GM12878 (cell line): ENCODE measurements around the gene MTA3. TPM values are rescaled to one million over a fixed set of nuclear protein-coding genes. Genes with fewer than 3 reads are reported as not detected.

Experiments
- ATAC-seq: fragments of 200-7000 bp; cut with Tn5 transposase; 3 replicates; pipeline ENCODE4 v1.9.1; 2020; ENCODE audit warnings: mild to moderate bottlenecking, moderate library complexity
- BruUV-seq: library from RNA; stranded (reverse); fragments of 400-500 nt; replicated peaks from 2 replicates; lab custom pipeline; 2021; lab: Mats Ljungman, UMichigan
- CTCF ChIA-PET: fragments of 300-600 bp; sonication (Branson Sonifier 250); formaldehyde crosslinking; extraction: SDS; loops from one replicate; lab custom pipeline; 2021; ENCODE audit warnings: inconsistent platforms; lab: Yijun Ruan, JAX
- POLR2A ChIA-PET: fragments of 350-600 bp; formaldehyde crosslinking; extraction: SDS; loops from one replicate; lab custom pipeline; 2021; ENCODE audit warnings: inconsistent platforms; lab: Charles Lee
- RAD21 ChIA-PET: fragments of 300-600 bp; sonication (Branson Sonifier 250); formaldehyde crosslinking; loops from one replicate; lab custom pipeline; 2023; ENCODE audit warnings: antibody characterized with exemption; ENCODE audit not compliant: unreplicated experiment; lab: Charles Lee
- SMC1A ChIA-PET: fragments of 300-600 bp; sonication (Branson Sonifier 250); formaldehyde crosslinking; loops from one replicate; lab custom pipeline; 2023; ENCODE audit not compliant: unreplicated experiment, uncharacterized antibody; lab: Charles Lee
- DNase-seq: peaks from one replicate; pipeline ENCODE4 v3.0.0-alpha.2; 2011; ENCODE audit warnings: low read depth, low spot score
- FAIRE-seq: peaks from 3 replicates; lab custom pipeline; 2011; peaks lifted over from hg19 to GRCh38; lab: Jason Lieb, UNC
- H2AFZ ChIP-seq: 2 replicates; pipeline ENCODE4 v1.6.0; 2011; ENCODE audit warnings: low read depth, low read length, control low read depth; ENCODE audit not compliant: control insufficient read depth
- H3K27ac ChIP-seq: 2 replicates; pipeline ENCODE4 v1.5.1; 2011; ENCODE audit warnings: control low read depth; ENCODE audit not compliant: control insufficient read depth, insufficient read depth
- H3K27me3 ChIP-seq, 2 experiments: replicated peaks in 1 of 2; 2 replicates each; pipeline versions ENCODE4 v1.6.0 to v1.6.1; 2011; ENCODE audit warnings: low read length in 1 of 2; ENCODE audit not compliant: control insufficient read depth in 2 of 2, insufficient read depth in 2 of 2
- H3K36me3 ChIP-seq, 2 experiments: 2 replicates each; pipeline ENCODE4 v1.5.1; 2011; ENCODE audit warnings: low read length in 1 of 2; ENCODE audit not compliant: control insufficient read depth in 2 of 2, insufficient read depth in 2 of 2
- H3K4me1 ChIP-seq: 2 replicates; pipeline ENCODE4 v1.6.1; 2011; ENCODE audit warnings: mild to moderate bottlenecking, low read length, moderate library complexity, mixed read lengths; ENCODE audit not compliant: control insufficient read depth, insufficient read depth
- H3K4me2 ChIP-seq: 2 replicates; pipeline ENCODE4 v1.6.0; 2011; ENCODE audit warnings: control low read depth; ENCODE audit not compliant: control insufficient read depth, insufficient read depth
- H3K4me3 ChIP-seq: fragments of 200-600 bp; sonication (generic); 2 replicates; pipeline ENCODE4 v1.5.1; 2016
- H3K79me2 ChIP-seq: 2 replicates; pipeline ENCODE4 v1.6.0; 2011; ENCODE audit warnings: low read length; ENCODE audit not compliant: control insufficient read depth, insufficient read depth
- H3K9ac ChIP-seq: 2 replicates; pipeline ENCODE4 v1.8.0; 2011; ENCODE audit warnings: low read length, control low read depth, mixed read lengths; ENCODE audit not compliant: control insufficient read depth, insufficient read depth
- H3K9me3 ChIP-seq: replicated peaks from 3 replicates; pipeline ENCODE4 v1.5.1; 2011; ENCODE audit warnings: mild to moderate bottlenecking, low read length; ENCODE audit not compliant: control insufficient read depth, insufficient read depth
- H4K20me1 ChIP-seq: 2 replicates; pipeline ENCODE4 v1.6.0; 2011; ENCODE audit not compliant: control insufficient read depth, insufficient read depth
- BCLAF1 ChIP-seq: fragments of 450-650 bp; IDR thresholded peaks from 2 replicates; pipeline ENCODE4 v1.6.1; 2017; ENCODE audit warnings: antibody characterized with exemption, mild to moderate bottlenecking, moderate library complexity
- CHD2 ChIP-seq: IDR thresholded peaks from 2 replicates; pipeline ENCODE4 v1.6.1; 2011; ENCODE audit warnings: low read depth, low read length, improper control_type of control experiment, borderline replicate concordance
- CTCF ChIP-seq, 3 experiments: IDR thresholded peaks in 2 of 3; conservative IDR thresholded peaks in 1 of 3; 2 replicates each; pipeline ENCODE4 v1.5.1; 2011; ENCODE audit warnings: low read depth in 3 of 3, low read length in 3 of 3, mild to moderate bottlenecking in 3 of 3, control low read depth in 2 of 3, moderate library complexity in 2 of 3, inconsistent platforms in 1 of 3, mixed read lengths in 1 of 3; ENCODE audit not compliant: control insufficient read depth in 2 of 3, insufficient read depth in 1 of 3; ENCODE audit errors: extremely low read depth in 1 of 3
- DPF2 ChIP-seq: fragments of 450-650 bp; IDR thresholded peaks from 2 replicates; pipeline ENCODE4 v1.6.1; 2017; ENCODE audit warnings: mild to moderate bottlenecking
- RB1 ChIP-seq: fragments of 450-650 bp; formaldehyde crosslinking; IDR thresholded peaks from 2 replicates; pipeline ENCODE4 v1.6.1; 2017; ENCODE audit warnings: mild to moderate bottlenecking, borderline replicate concordance
- SRF ChIP-seq, 2 experiments: IDR thresholded peaks; 2 replicates each; pipeline ENCODE4 v1.6.1; 2011; ENCODE audit warnings: low read depth in 2 of 2, low read length in 2 of 2, mild to moderate bottlenecking in 1 of 2, moderate library complexity in 1 of 2
- TCF12 ChIP-seq: IDR thresholded peaks from 2 replicates; pipeline ENCODE4 v1.6.1; 2011; ENCODE audit warnings: low read depth, mild to moderate bottlenecking, low read length
- WGBS: methylation state at CpG from one replicate; pipeline ENCODE4 v1.1.6; 2016; ENCODE audit warnings: low lambda C conversion rate; ENCODE audit not compliant: insufficient replicate concordance, insufficient coverage; ENCODE audit errors: missing lambda C conversion rate; 5-methylcytosine and 5-hydroxymethylcytosine counted together
- in situ Hi-C: fragments of 300-500 bp; cut with MboI; formaldehyde crosslinking; loops from 9 replicates; pipeline ENCODE4 v1.14.3; 2018; ENCODE audit warnings: mixed read lengths
- intact Hi-C: fragments of 100-400 bp; cut with micrococcal nuclease; formaldehyde crosslinking; loops from one replicate; pipeline ENCODE4 v1.14.2; 2022; ENCODE audit not compliant: unreplicated experiment
- polyA plus RNA-seq, 11 experiments: library from polyadenylated mRNA; depleted of rRNA in 4 of 11; unstranded in 6 of 11; stranded (reverse) in 5 of 11; fragments of >200 nt; fragmentation: Nextera tagmentation in 4 of 11; fragmentation: Illumina TruSeq in 1 of 11; extraction: Ambion mirVana in 4 of 11; extraction: Trizol in 1 of 11; gene quantifications; 1 replicate in 1 of 11; 2 replicates in 10 of 11; pipeline versions ENCODE4 v1.2.1 to v1.2.3, GENCODE V29; 2011 to 2016; ENCODE audit warnings: inconsistent platforms in 2 of 11, missing spikeins in 2 of 11, low read depth in 1 of 11
- total RNA-seq, 4 experiments: library from RNA; depleted of rRNA in 3 of 4; stranded (reverse); fragments of >200 nt in 3 of 4; fragmentation: Illumina TruSeq in 1 of 4; extraction: Trizol in 1 of 4; gene quantifications; 2 replicates each; pipeline versions ENCODE4 v1.2.1 to v1.2.3, GENCODE V29; 2013 to 2021
- TF ChIP-seq, protein P1 (sequence below): IDR thresholded peaks from 2 replicates; pipeline ENCODE4 v1.6.1; 2012; ENCODE audit warnings: low read depth, low read length, improper control_type of control experiment

MTA3 gene
- total and polyA plus RNA-seq, 10 of the 15 experiments (the other 5 are each of a cell fraction or from before 2014, with no cell fraction given) = 17.6 to 45.5 (median 26.5) TPM

- no peak overlapping the region for H3K4me2 ChIP-seq
- SMC1A ChIA-PET = interaction anchor here (0.8 to 1.2 kb wide), 2 partner anchors 9 to 89 kb away, joined by 3 to 4 read pairs; no protein-coding TSS in a partner anchor
- H2AFZ ChIP-seq = no peak overlapping the region
- ATAC-seq (no peak), FAIRE-seq (no peak), DNase-seq (no peak)
- H3K36me3 ChIP-seq = peaks cover 3 to 13% of the 10 kb centered on the region in 2 experiments
- H3K9ac ChIP-seq = no peak overlapping the region
- intact Hi-C loops = no loop called here
- RAD21 ChIA-PET = interaction anchor here (1.6 kb wide), 1 partner anchor 22 kb away, joined by 3 read pairs; no protein-coding TSS in a partner anchor
- WGBS = 92% methylated on average over 2 of the region's 3 CpGs
- no peaks in the 10 kb centered on the region for H4K20me1 ChIP-seq
- H3K9me3 ChIP-seq = no peaks in the 10 kb centered on the region
- TF ChIP-seq TCF12 (no peak), SRF (IDR thresholded peaks at IDR 0.05; ENCODE audit: low read depth in 2 of 2, low read length in 2 of 2) (no peak), DPF2 (no peak), CHD2 (no peak), BCLAF1 (no peak), CTCF (IDR thresholded peaks at IDR 0.05 in 2 of 3, conservative IDR thresholded peaks at IDR 0.05 in 1 of 3; ENCODE audit: control insufficient read depth in 2 of 3, extremely low read depth in 1 of 3, insufficient read depth in 1 of 3, low read depth in 3 of 3, low read length in 3 of 3) (no peak), RB1 (no peak)
- TF ChIP-seq, protein P1, sequence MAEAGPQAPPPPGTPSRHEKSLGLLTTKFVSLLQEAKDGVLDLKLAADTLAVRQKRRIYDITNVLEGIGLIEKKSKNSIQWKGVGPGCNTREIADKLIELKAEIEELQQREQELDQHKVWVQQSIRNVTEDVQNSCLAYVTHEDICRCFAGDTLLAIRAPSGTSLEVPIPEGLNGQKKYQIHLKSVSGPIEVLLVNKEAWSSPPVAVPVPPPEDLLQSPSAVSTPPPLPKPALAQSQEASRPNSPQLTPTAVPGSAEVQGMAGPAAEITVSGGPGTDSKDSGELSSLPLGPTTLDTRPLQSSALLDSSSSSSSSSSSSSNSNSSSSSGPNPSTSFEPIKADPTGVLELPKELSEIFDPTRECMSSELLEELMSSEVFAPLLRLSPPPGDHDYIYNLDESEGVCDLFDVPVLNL = no peak
- POLR2A ChIA-PET = no interaction called here
- CTCF ChIA-PET = no interaction called here
- BruUV-seq = no TSS peak
- in situ Hi-C loops = no loop called here
- H3K4me1 ChIP-seq = no peaks in the 10 kb centered on the region
- H3K27me3 ChIP-seq = no peaks in the 10 kb centered on the region
- H3K79me2 ChIP-seq = no peaks in the 10 kb centered on the region
- H3K4me3 ChIP-seq = no peak overlapping the region
- H3K27ac ChIP-seq = no peak overlapping the region
Measured at GRCh38 chr2:42706836-42707235, 138.4 kb downstream of the MTA3 start.
